ENCODE measurements around the gene SPR.

GRCh38 chr2:72887032-72887739 is at the start of gene SPR:
- peak in 2 of 5 experiments; percentile 3 to 8 for TF ChIP-seq CTCF (IDR thresholded peaks at IDR 0.05)
- TF ChIP-seq POLR2A (IDR thresholded peaks at IDR 0.05), result no peak
